ENCODE measurements around the gene PGAP3.
A peak's percentile ranks its signal among the peaks of the same experiment; 100 is the strongest.

Gene PGAP3

GRCh38 chr17:39653662-39654331, 34.1 kb downstream of the PGAP3 start:
- no peak overlapping the region for H3K4me3 ChIP-seq (ENCODE audit: low read length)
- peak; percentile 82 for TF ChIP-seq CTCF (IDR thresholded peaks at IDR 0.05; ENCODE audit: insufficient read depth, low read depth, low read length, missing control alignments)
- peak; percentile 47 for DNase-seq (ENCODE audit: low read depth)

GRCh38 chr17:39653316-39653661, 34.6 kb downstream of the PGAP3 start:
- H3K4me3 ChIP-seq (ENCODE audit: low read length): no peak overlapping the region
- TF ChIP-seq CTCF (IDR thresholded peaks at IDR 0.05; ENCODE audit: insufficient read depth, low read depth, low read length, missing control alignments): no peak
- DNase-seq (ENCODE audit: low read depth): no peak

- DNase-seq (ENCODE audit: low read depth): no peak
- TF ChIP-seq CTCF (IDR thresholded peaks at IDR 0.05; ENCODE audit: insufficient read depth, low read depth, low read length, missing control alignments): no peak
- no peak overlapping the region for H3K4me3 ChIP-seq (ENCODE audit: low read length)
These were observed 35.1 kb downstream of the PGAP3 start for GRCh38 chr17:39652587-39653315.

GRCh38 chr17:39651923-39652586, 35.8 kb downstream of the PGAP3 start:
- no peak for DNase-seq (ENCODE audit: low read depth)
- TF ChIP-seq CTCF (IDR thresholded peaks at IDR 0.05; ENCODE audit: insufficient read depth, low read depth, low read length, missing control alignments): no peak
- H3K4me3 ChIP-seq (ENCODE audit: low read length): no peak overlapping the region

GRCh38 chr17:39650121-39650579, 37.7 kb downstream of the PGAP3 start:
- no peak for DNase-seq (ENCODE audit: low read depth)
- no peak overlapping the region for H3K4me3 ChIP-seq (ENCODE audit: low read length)
- TF ChIP-seq CTCF (IDR thresholded peaks at IDR 0.05; ENCODE audit: insufficient read depth, low read depth, low read length, missing control alignments): no peak

GRCh38 chr17:39648616-39649366, 39.1 kb downstream of the PGAP3 start:
- TF ChIP-seq CTCF (IDR thresholded peaks at IDR 0.05; ENCODE audit: insufficient read depth, low read depth, low read length, missing control alignments): no peak
- H3K4me3 ChIP-seq (ENCODE audit: low read length): no peak overlapping the region
- no peak for DNase-seq (ENCODE audit: low read depth)

Measured in epithelial cell of esophagus (primary cell).